Measurements from ENCODE around the gene SPRR2G. TPM values are rescaled to one million over a fixed set of nuclear protein-coding genes. Genes with fewer than 3 reads are reported as not detected.
"Not testable (repeated sequence)": the region's sequence is repeated elsewhere in the genome, so short reads cannot be mapped to it uniquely, and the experiment has no call there.

SPRR2G gene
- total RNA-seq, 1 donor from 2014 or later = not detected

- Histone ChIP-seq H3K36me3 (ENCODE audit: control insufficient read depth, insufficient read depth, low read length) (no peaks in the 10 kb centered on the region), H3K27me3 (ENCODE audit: control insufficient read depth, insufficient read depth, low read length) (peaks cover 2% of the 10 kb centered on the region), H3K4me3 (ENCODE audit: low read depth, low read length) (no peak overlapping the region)
- DNase-seq (ENCODE audit: low read depth) = no peak
- no peak for TF ChIP-seq CTCF (IDR thresholded peaks at IDR 0.05; ENCODE audit: insufficient read depth, low read length, poor library complexity, severe bottlenecking)
These were observed 25.2 kb downstream of the SPRR2G start for GRCh38 chr1:153125536-153125935.

- not testable (repeated sequence) for H3K27me3 ChIP-seq (ENCODE audit: control insufficient read depth, insufficient read depth, low read length); H3K4me3 ChIP-seq (ENCODE audit: low read depth, low read length); H3K36me3 ChIP-seq (ENCODE audit: control insufficient read depth, insufficient read depth, low read length); DNase-seq (ENCODE audit: low read depth)
These were observed 26.9 kb downstream of the SPRR2G start for GRCh38 chr1:153123793-153124192.

GRCh38 chr1:153122831-153123421, 27.8 kb downstream of the SPRR2G start:
- peak; percentile 12 for DNase-seq (ENCODE audit: low read depth)
- H3K27me3 ChIP-seq (ENCODE audit: control insufficient read depth, insufficient read depth, low read length) = peaks cover 2% of the 10 kb centered on the region
- H3K4me3 ChIP-seq (ENCODE audit: low read depth, low read length) = no peak overlapping the region

GRCh38 chr1:153120945-153121344, 29.7 kb downstream of the SPRR2G start:
- H3K36me3 ChIP-seq (ENCODE audit: control insufficient read depth, insufficient read depth, low read length) = no peaks in the 10 kb centered on the region
- peaks cover 2% of the 10 kb centered on the region for H3K27me3 ChIP-seq (ENCODE audit: control insufficient read depth, insufficient read depth, low read length)
- no peak for DNase-seq (ENCODE audit: low read depth)
- no peak for TF ChIP-seq CTCF (IDR thresholded peaks at IDR 0.05; ENCODE audit: insufficient read depth, low read length, poor library complexity, severe bottlenecking)
- H3K4me3 ChIP-seq (ENCODE audit: low read depth, low read length) = no peak overlapping the region

More at GRCh38 chr1:153122831-153123421, 27.8 kb downstream of the SPRR2G start:
- H3K36me3 ChIP-seq (ENCODE audit: control insufficient read depth, insufficient read depth, low read length) = no peaks in the 10 kb centered on the region
- no peak for TF ChIP-seq CTCF (IDR thresholded peaks at IDR 0.05; ENCODE audit: insufficient read depth, low read length, poor library complexity, severe bottlenecking)

- H3K4me3 ChIP-seq (ENCODE audit: low read depth, low read length) = no peak overlapping the region
- DNase-seq (ENCODE audit: low read depth) = no peak
- no peak for TF ChIP-seq CTCF (IDR thresholded peaks at IDR 0.05; ENCODE audit: insufficient read depth, low read length, poor library complexity, severe bottlenecking)
- no peaks in the 10 kb centered on the region for H3K36me3 ChIP-seq (ENCODE audit: control insufficient read depth, insufficient read depth, low read length)
- H3K27me3 ChIP-seq (ENCODE audit: control insufficient read depth, insufficient read depth, low read length) = no peaks in the 10 kb centered on the region
These were observed 31.2 kb downstream of the SPRR2G start for GRCh38 chr1:153119491-153119971.

GRCh38 chr1:153115264-153115663, 35.4 kb downstream of the SPRR2G start:
- H3K27me3 ChIP-seq (ENCODE audit: control insufficient read depth, insufficient read depth, low read length); DNase-seq (ENCODE audit: low read depth); H3K36me3 ChIP-seq (ENCODE audit: control insufficient read depth, insufficient read depth, low read length); H3K4me3 ChIP-seq (ENCODE audit: low read depth, low read length): not testable (repeated sequence)

- Histone ChIP-seq H3K36me3 (ENCODE audit: control insufficient read depth, insufficient read depth, low read length) (no peaks in the 10 kb centered on the region), H3K27me3 (ENCODE audit: control insufficient read depth, insufficient read depth, low read length) (no peaks in the 10 kb centered on the region), H3K4me3 (ENCODE audit: low read depth, low read length) (no peak within 1 kb of the TSS)
- no peak for TF ChIP-seq CTCF (IDR thresholded peaks at IDR 0.05; ENCODE audit: insufficient read depth, low read length, poor library complexity, severe bottlenecking)
- DNase-seq (ENCODE audit: low read depth) = no peak
These were observed 37.3 kb downstream of the SPRR2G start, which contains the start of gene SPRR2F for GRCh38 chr1:153113416-153113815. SPRR2F (minus strand) TSS chr1:153113516; CDS start chr1:153112733, 783 bp downstream.

- H3K36me3 ChIP-seq (ENCODE audit: control insufficient read depth, insufficient read depth, low read length); DNase-seq (ENCODE audit: low read depth); H3K4me3 ChIP-seq (ENCODE audit: low read depth, low read length); H3K27me3 ChIP-seq (ENCODE audit: control insufficient read depth, insufficient read depth, low read length): not testable (repeated sequence)
These were observed 38.2 kb downstream of the SPRR2G start for GRCh38 chr1:153112454-153112853.
